HepG2 (cell line): Measurements from ENCODE around the gene CAT. TPM values are rescaled to one million over a fixed set of nuclear protein-coding genes. Genes with fewer than 3 reads are reported as not detected.

ENCODE experiments used
- ETV5 ChIP-seq: IDR thresholded peaks from 2 replicates; pipeline ENCODE4 v1.6.1; 2018; ENCODE audit warnings: missing biosample characterization, missing genetic modification reagents, inconsistent platforms, borderline replicate concordance
- HMG20B ChIP-seq: conservative IDR thresholded peaks from 2 replicates; pipeline ENCODE4 v1.6.1; 2016; ENCODE audit warnings: missing genetic modification reagents, missing compliant biosample characterization
- NCOA5 ChIP-seq: sonication (generic); formaldehyde crosslinking; IDR thresholded peaks from 2 replicates; pipeline ENCODE4 v1.4.0; 2020; ENCODE audit warnings: missing genetic modification reagents
- PCBP2 ChIP-seq: fragments of 200-400 bp; formaldehyde crosslinking; optimal IDR thresholded peaks from 2 replicates; pipeline ENCODE3; 2018; ENCODE audit warnings: low read length, low read depth; ENCODE audit not compliant: poor library complexity, severe bottlenecking
- SMAD1 ChIP-seq: sonication (generic); formaldehyde crosslinking; IDR thresholded peaks from 2 replicates; pipeline ENCODE4 v1.4.0; 2020; ENCODE audit warnings: missing genetic modification reagents, low read depth, mild to moderate bottlenecking, borderline replicate concordance
- TBL1XR1 ChIP-seq: fragments of 150-350 bp; IDR thresholded peaks from 2 replicates; pipeline ENCODE4 v1.6.1; 2014; ENCODE audit warnings: borderline replicate concordance, low read length; ENCODE audit not compliant: partially characterized antibody
- TERF1 ChIP-seq: sonication (generic); formaldehyde crosslinking; IDR thresholded peaks from 2 replicates; pipeline ENCODE4 v1.8.0; 2022; ENCODE audit warnings: mild to moderate bottlenecking, missing genetic modification reagents, moderate library complexity
- ZC3H4 ChIP-seq: sonication (generic); formaldehyde crosslinking; IDR thresholded peaks from 2 replicates; pipeline ENCODE4 v1.4.0; 2020; ENCODE audit warnings: missing genetic modification reagents, borderline replicate concordance
- ZFP1 ChIP-seq: IDR thresholded peaks from 2 replicates; pipeline ENCODE4 v1.6.1; 2016
- ZNF441 ChIP-seq: sonication (generic); formaldehyde crosslinking; IDR thresholded peaks from 2 replicates; pipeline ENCODE4 v1.7.0; 2021; ENCODE audit warnings: missing genetic modification reagents, borderline replicate concordance
- ZNF460 ChIP-seq: sonication (generic); formaldehyde crosslinking; IDR thresholded peaks from 2 replicates; pipeline ENCODE4 v1.5.1; 2020; ENCODE audit warnings: missing genetic modification reagents, mild to moderate bottlenecking, borderline replicate concordance
- ZNF761 ChIP-seq: sonication (generic); formaldehyde crosslinking; conservative IDR thresholded peaks from 2 replicates; pipeline ENCODE4 v1.4.0; 2020; ENCODE audit warnings: mild to moderate bottlenecking, missing genetic modification reagents
- ZNF879 ChIP-seq: sonication (generic); formaldehyde crosslinking; IDR thresholded peaks from 2 replicates; pipeline ENCODE4 v1.8.1; 2023; ENCODE audit warnings: missing genetic modification reagents
- ZSCAN31 ChIP-seq: sonication (generic); formaldehyde crosslinking; IDR thresholded peaks from 2 replicates; pipeline ENCODE4 v1.5.0; 2020; ENCODE audit warnings: low read depth, mild to moderate bottlenecking, missing genetic modification reagents
- ZSCAN9 ChIP-seq: IDR thresholded peaks from 2 replicates; pipeline ENCODE4 v1.6.1; 2016; ENCODE audit warnings: borderline replicate concordance
- polyA plus RNA-seq, 8 experiments: library from polyadenylated mRNA; depleted of rRNA in 3 of 8; stranded (reverse) in 7 of 8; unstranded in 1 of 8; fragments of >200 nt; fragmentation: Illumina TruSeq in 4 of 8; extraction: Trizol in 4 of 8; gene quantifications; 2 replicates each; pipeline versions ENCODE4 v1.2.1 to v1.2.3, GENCODE V29; 2011 to 2016; ENCODE audit warnings: low read depth in 4 of 8, missing spikeins in 1 of 8, mixed read lengths in 1 of 8; ENCODE audit not compliant: insufficient read depth in 1 of 8
- total RNA-seq, 5 experiments: library from RNA; depleted of rRNA; stranded (reverse); fragments of >200 nt; fragmentation: Illumina TruSeq; extraction: Trizol; gene quantifications; 2 replicates each; pipeline ENCODE4 v1.2.3, GENCODE V29; 2016; ENCODE audit warnings: low read depth in 1 of 5
- TF ChIP-seq, protein P1 (sequence below), 2 experiments: sonication (generic) in 1 of 2; formaldehyde crosslinking in 1 of 2; IDR thresholded peaks; 2 replicates each; pipeline versions ENCODE4 v1.4.0 to v1.6.1; 2016 to 2020; ENCODE audit warnings: borderline replicate concordance in 1 of 2, low read depth in 1 of 2, mild to moderate bottlenecking in 1 of 2, missing genetic modification reagents in 1 of 2
- TF ChIP-seq, protein P2 (sequence below): sonication (generic); formaldehyde crosslinking; IDR thresholded peaks from 2 replicates; pipeline ENCODE4 v1.8.1; 2022; ENCODE audit warnings: low read depth, mild to moderate bottlenecking, missing genetic modification reagents

The CAT gene
- total and polyA plus RNA-seq, 2 of the 13 experiments (the other 11 are each of a cell fraction or from before 2014, with no cell fraction given) = 107 to 136 TPM

GRCh38 chr11:34427186-34427805 is 11.4 kb upstream of the CAT start (continued):
- TF ChIP-seq TERF1 (no peak), TBL1XR1 (peak; percentile 100), HMG20B (CRISPR knock-in tag) (peak; percentile 79), ZNF460 (no peak), ZC3H4 (CRISPR knock-in tag) (no peak), SMAD1 (CRISPR knock-in tag) (no peak), ZSCAN31 (no peak), ZSCAN9 (peak; percentile 54; the same call in 1 of the 2 replicates), ZFP1 (CRISPR knock-in tag) (peak; percentile 69; the same call in 1 of the 2 replicates), ZNF761 (CRISPR knock-in tag) (no peak), PCBP2 (no peak), NCOA5 (no peak), ETV5 (CRISPR knock-in tag) (peak; percentile 7; the same call in 1 of the 2 replicates), ZNF441 (CRISPR knock-in tag) (no peak), ZNF879 (CRISPR knock-in tag) (no peak)
- TF ChIP-seq, protein P1, sequence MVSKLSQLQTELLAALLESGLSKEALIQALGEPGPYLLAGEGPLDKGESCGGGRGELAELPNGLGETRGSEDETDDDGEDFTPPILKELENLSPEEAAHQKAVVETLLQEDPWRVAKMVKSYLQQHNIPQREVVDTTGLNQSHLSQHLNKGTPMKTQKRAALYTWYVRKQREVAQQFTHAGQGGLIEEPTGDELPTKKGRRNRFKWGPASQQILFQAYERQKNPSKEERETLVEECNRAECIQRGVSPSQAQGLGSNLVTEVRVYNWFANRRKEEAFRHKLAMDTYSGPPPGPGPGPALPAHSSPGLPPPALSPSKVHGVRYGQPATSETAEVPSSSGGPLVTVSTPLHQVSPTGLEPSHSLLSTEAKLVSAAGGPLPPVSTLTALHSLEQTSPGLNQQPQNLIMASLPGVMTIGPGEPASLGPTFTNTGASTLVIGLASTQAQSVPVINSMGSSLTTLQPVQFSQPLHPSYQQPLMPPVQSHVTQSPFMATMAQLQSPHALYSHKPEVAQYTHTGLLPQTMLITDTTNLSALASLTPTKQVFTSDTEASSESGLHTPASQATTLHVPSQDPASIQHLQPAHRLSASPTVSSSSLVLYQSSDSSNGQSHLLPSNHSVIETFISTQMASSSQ (IDR thresholded peaks at IDR 0.05; ENCODE audit: low read depth) = peak; percentile 77
- TF ChIP-seq, protein P1 (CRISPR knock-in tag; IDR thresholded peaks at IDR 0.05; ENCODE audit: borderline replicate concordance) = peak; percentile 67; the same call in 1 of the 2 replicates
- TF ChIP-seq, protein P2, sequence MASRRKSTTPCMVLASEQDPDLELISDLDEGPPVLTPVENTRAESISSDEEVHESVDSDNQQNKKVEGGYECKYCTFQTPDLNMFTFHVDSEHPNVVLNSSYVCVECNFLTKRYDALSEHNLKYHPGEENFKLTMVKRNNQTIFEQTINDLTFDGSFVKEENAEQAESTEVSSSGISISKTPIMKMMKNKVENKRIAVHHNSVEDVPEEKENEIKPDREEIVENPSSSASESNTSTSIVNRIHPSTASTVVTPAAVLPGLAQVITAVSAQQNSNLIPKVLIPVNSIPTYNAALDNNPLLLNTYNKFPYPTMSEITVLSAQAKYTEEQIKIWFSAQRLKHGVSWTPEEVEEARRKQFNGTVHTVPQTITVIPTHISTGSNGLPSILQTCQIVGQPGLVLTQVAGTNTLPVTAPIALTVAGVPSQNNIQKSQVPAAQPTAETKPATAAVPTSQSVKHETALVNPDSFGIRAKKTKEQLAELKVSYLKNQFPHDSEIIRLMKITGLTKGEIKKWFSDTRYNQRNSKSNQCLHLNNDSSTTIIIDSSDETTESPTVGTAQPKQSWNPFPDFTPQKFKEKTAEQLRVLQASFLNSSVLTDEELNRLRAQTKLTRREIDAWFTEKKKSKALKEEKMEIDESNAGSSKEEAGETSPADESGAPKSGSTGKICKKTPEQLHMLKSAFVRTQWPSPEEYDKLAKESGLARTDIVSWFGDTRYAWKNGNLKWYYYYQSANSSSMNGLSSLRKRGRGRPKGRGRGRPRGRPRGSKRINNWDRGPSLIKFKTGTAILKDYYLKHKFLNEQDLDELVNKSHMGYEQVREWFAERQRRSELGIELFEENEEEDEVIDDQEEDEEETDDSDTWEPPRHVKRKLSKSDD (CRISPR knock-in tag) = no peak
